Transverse colon (tissue), 4 donors: Measurements from ENCODE around the gene MGMT. TPM values are rescaled to one million over a fixed set of nuclear protein-coding genes. Genes with fewer than 3 reads are reported as not detected.

Experiments used
- DNase-seq: peaks from one replicate; pipeline ENCODE4 v3.0.0-alpha.2; 2019
- H3K27ac ChIP-seq, 4 donors: fragments of 200-600 bp; sonication (generic); 2 replicates each; pipeline ENCODE4 v1.5.1; 2016 to 2018; ENCODE audit warnings: inconsistent platforms in 4 of 4
- H3K27me3 ChIP-seq: fragments of 200-600 bp; sonication (generic); 2 replicates; pipeline ENCODE4 v1.5.1; 2017; ENCODE audit warnings: inconsistent platforms
- H3K36me3 ChIP-seq, 4 donors: fragments of 200-600 bp; sonication (generic); 2 replicates each; pipeline ENCODE4 v1.5.1; 2017 to 2019; ENCODE audit warnings: inconsistent platforms in 4 of 4
- H3K4me1 ChIP-seq, 4 donors: fragments of 200-600 bp; sonication (generic); 2 replicates each; pipeline ENCODE4 v1.5.1; 2017 to 2020; ENCODE audit warnings: inconsistent platforms in 4 of 4
- H3K4me3 ChIP-seq, 4 donors: fragments of 200-600 bp; sonication (generic); 1 replicate in 1 of 4; 2 replicates in 3 of 4; pipeline versions ENCODE4 v1.5.1 to v1.6.1; 2017 to 2019; ENCODE audit warnings: inconsistent platforms in 4 of 4
- H3K9me3 ChIP-seq, 2 donors: fragments of 200-600 bp; sonication (generic); 2 replicates each; pipeline ENCODE4 v1.5.1; 2017 to 2019; ENCODE audit warnings: inconsistent platforms in 2 of 2
- EP300 ChIP-seq: sonication (generic); formaldehyde crosslinking; IDR thresholded peaks from one replicate; pipeline ENCODE4 v1.6.1; 2017; ENCODE audit warnings: antibody characterized with exemption, low read depth
- POLR2A ChIP-seq: fragments of 450-650 bp; IDR thresholded peaks from one replicate; pipeline ENCODE4 v1.6.1; 2016; ENCODE audit warnings: antibody characterized with exemption, mild to moderate bottlenecking, moderate library complexity
- POLR2AphosphoS5 ChIP-seq, 3 donors: sonication (generic); formaldehyde crosslinking; IDR thresholded peaks; one replicate each; pipeline ENCODE4 v1.6.1; 2016; ENCODE audit warnings: antibody characterized with exemption in 3 of 3
- WGBS, 2 donors: methylation state at CpG; one replicate each; pipeline ENCODE4 v1.1.5; 2018; ENCODE audit warnings: low coverage in 1 of 2; 5-methylcytosine and 5-hydroxymethylcytosine counted together
- in situ Hi-C, 4 donors: fragments of 200-750 bp; cut with MboI; loops; one replicate each; pipeline versions ENCODE4 v1.15.0 to v1.15.1; 2017; ENCODE audit warnings: low sequenced_read_pairs in 3 of 4, low pct_ligation_motif_present in 1 of 4, low pct_unique_long_range_greater_than_20kb in 1 of 4
- intact Hi-C: fragments of 100-400 bp; cut with DNase I; formaldehyde crosslinking; loops from one replicate; pipeline ENCODE4 v1.15.1; 2023; ENCODE audit warnings: low total_unique reads
- total RNA-seq, 4 donors: library from RNA; depleted of rRNA; stranded (reverse); fragments of >200 nt; gene quantifications; one replicate each; pipeline ENCODE4 v1.1.0, GENCODE V29; 2016
- TF ChIP-seq, protein P1 (sequence below), 5 experiments: fragments of 200-600 bp in 3 of 5; fragments of 450-650 bp in 2 of 5; sonication (generic) in 3 of 5; IDR thresholded peaks; 1 replicate in 2 of 5; 2 replicates in 3 of 5; pipeline ENCODE4 v1.5.1; 2016 to 2017; ENCODE audit warnings: antibody characterized with exemption in 5 of 5, inconsistent platforms in 3 of 5, mild to moderate bottlenecking in 2 of 5, moderate library complexity in 1 of 5

Gene MGMT
- total RNA-seq, 4 donors from 2014 or later: 6.6 to 28.9 (median 14.0) TPM

DNA sequence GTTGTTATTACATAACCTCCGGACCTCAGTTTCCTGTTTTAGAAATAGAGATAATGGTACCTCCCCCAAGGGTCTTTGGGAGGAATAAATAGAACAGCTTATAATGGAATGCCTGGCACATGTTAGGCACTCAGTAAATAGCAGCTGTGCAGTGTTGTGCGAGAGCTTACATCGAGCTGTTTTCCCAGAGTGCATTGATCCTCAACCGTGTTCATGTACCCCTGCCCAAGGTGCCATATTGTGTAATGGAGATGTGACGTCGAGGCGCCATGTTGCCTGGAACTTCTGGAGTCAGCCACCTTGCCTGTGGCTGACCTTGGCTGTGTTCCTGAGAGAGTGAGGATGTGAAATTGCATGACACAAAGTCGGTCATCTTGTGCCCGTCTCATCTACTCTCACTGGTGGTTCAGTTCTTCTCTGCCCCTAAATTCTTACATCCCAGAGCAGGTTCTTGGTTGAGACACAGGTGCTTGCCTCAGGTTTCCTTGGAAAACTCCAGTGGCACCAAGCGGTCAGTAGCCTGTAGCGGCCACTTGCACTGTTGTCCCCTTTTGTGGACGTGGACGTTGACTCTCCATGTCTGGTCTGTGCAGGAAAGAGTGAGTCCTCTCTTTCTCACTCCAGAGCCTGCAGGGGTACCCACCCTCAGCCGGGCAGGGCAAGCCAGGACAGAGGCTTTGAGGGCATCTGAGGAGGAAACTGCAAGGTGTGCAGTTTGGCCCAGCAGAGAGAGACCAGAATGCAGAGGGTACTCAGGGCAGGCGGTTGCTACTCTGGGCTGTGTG lies 230.6 kb downstream of the MGMT start:
- H3K27ac ChIP-seq: no peak overlapping the region
- DNase-seq: no peak
- H3K27me3 ChIP-seq: no peaks in the 10 kb centered on the region
- WGBS, 2 donors: 87 to 93% methylated on average over 7 to 15 of the region's 15 CpGs
- no peak overlapping the region for H3K4me3 ChIP-seq
- TF ChIP-seq, protein P1, sequence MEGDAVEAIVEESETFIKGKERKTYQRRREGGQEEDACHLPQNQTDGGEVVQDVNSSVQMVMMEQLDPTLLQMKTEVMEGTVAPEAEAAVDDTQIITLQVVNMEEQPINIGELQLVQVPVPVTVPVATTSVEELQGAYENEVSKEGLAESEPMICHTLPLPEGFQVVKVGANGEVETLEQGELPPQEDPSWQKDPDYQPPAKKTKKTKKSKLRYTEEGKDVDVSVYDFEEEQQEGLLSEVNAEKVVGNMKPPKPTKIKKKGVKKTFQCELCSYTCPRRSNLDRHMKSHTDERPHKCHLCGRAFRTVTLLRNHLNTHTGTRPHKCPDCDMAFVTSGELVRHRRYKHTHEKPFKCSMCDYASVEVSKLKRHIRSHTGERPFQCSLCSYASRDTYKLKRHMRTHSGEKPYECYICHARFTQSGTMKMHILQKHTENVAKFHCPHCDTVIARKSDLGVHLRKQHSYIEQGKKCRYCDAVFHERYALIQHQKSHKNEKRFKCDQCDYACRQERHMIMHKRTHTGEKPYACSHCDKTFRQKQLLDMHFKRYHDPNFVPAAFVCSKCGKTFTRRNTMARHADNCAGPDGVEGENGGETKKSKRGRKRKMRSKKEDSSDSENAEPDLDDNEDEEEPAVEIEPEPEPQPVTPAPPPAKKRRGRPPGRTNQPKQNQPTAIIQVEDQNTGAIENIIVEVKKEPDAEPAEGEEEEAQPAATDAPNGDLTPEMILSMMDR (IDR thresholded peaks at IDR 0.05): no peak
- TF ChIP-seq POLR2AphosphoS5 (IDR thresholded peaks at IDR 0.05) (no peak), EP300 (no peak), POLR2A (no peak)
- in situ Hi-C loops: no loop called here
- H3K9me3 ChIP-seq: no peaks in the 10 kb centered on the region
- H3K36me3 ChIP-seq: no peaks in the 10 kb centered on the region
- intact Hi-C loops: no loop called here
- H3K4me1 ChIP-seq: peaks cover 0 to 3% (median 0%) of the 10 kb centered on the region in 4 donors

DNA sequence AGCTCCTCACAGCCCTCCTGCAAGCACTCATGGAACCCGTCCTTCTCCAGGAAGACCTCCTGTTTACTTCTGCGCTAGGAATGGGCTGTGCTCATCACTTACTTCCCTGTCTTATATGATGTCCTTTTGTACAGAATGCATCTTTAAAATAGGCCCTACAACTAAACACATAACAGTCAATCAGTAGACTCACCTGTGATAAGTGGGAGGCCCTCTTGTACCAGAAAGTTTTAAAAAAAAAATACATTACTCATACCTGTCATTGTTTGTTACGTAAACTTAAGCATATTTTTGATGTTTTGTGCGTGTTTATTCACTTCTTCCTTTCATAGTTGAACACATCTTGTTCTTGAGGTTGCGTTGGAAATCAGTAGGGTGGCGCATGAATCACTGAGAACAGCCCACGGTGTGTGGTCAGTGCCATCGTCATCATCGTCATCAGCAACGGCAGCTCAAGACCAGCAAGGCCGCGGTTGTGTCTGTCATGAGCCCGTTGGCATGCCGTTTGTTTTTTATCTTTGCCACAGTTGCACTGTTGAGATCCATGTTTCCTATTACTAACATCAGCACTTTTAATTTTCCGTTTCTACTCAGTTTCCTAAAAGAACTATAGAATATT lies 232.8 kb downstream of the MGMT start:
- no peak overlapping the region for H3K4me3 ChIP-seq
- TF ChIP-seq EP300: no peak
- no peak for TF ChIP-seq POLR2A
- TF ChIP-seq POLR2AphosphoS5 (IDR thresholded peaks at IDR 0.05): no peak
- TF ChIP-seq, protein P1 (IDR thresholded peaks at IDR 0.05): no peak
- 84 to 91% methylated on average over 15 of the region's 15 CpGs for WGBS, 2 donors
- DNase-seq: no peak
- no peaks in the 10 kb centered on the region for H3K9me3 ChIP-seq
- intact Hi-C loops (no loop called here), in situ Hi-C loops (no loop called here)
- no peaks in the 10 kb centered on the region for H3K27me3 ChIP-seq
- H3K4me1 ChIP-seq: no peaks in the 10 kb centered on the region
- H3K36me3 ChIP-seq: no peaks in the 10 kb centered on the region
- no peak overlapping the region for H3K27ac ChIP-seq

DNA sequence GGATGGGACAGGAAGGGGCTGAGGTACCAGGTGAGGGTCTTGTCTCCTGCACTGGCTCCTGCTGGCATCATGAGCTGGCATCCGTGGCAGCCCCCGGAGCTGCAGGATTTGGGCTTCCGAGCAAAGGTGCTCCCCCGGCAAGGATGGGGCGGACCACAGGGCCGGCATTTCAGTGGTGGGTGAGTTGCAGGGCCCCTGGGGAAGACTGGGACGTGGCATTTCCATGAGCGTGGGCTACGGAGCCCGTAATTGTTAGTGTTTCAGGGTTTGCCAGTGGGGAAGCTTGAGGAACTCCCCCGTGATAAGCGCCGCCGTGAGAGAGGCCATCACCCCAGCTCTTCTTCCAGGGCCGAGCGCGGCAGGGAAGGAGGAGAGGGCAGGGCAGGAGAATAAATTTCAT lies 235.6 kb downstream of the MGMT start:
- in situ Hi-C loops: no loop called here
- H3K4me3 ChIP-seq: no peak overlapping the region
- 95 to 100% methylated on average over 3 to 17 of the region's 17 CpGs for WGBS, 2 donors
- no peak overlapping the region for H3K27ac ChIP-seq
- intact Hi-C loops: no loop called here
- no peaks in the 10 kb centered on the region for H3K9me3 ChIP-seq
- no peak for DNase-seq
- no peak for TF ChIP-seq POLR2A
- no peak for TF ChIP-seq EP300
- no peak for TF ChIP-seq POLR2AphosphoS5 (IDR thresholded peaks at IDR 0.05)
- TF ChIP-seq, protein P1 (IDR thresholded peaks at IDR 0.05): no peak
- H3K27me3 ChIP-seq: no peaks in the 10 kb centered on the region
- H3K36me3 ChIP-seq: no peaks in the 10 kb centered on the region
- H3K4me1 ChIP-seq: no peaks in the 10 kb centered on the region

DNA sequence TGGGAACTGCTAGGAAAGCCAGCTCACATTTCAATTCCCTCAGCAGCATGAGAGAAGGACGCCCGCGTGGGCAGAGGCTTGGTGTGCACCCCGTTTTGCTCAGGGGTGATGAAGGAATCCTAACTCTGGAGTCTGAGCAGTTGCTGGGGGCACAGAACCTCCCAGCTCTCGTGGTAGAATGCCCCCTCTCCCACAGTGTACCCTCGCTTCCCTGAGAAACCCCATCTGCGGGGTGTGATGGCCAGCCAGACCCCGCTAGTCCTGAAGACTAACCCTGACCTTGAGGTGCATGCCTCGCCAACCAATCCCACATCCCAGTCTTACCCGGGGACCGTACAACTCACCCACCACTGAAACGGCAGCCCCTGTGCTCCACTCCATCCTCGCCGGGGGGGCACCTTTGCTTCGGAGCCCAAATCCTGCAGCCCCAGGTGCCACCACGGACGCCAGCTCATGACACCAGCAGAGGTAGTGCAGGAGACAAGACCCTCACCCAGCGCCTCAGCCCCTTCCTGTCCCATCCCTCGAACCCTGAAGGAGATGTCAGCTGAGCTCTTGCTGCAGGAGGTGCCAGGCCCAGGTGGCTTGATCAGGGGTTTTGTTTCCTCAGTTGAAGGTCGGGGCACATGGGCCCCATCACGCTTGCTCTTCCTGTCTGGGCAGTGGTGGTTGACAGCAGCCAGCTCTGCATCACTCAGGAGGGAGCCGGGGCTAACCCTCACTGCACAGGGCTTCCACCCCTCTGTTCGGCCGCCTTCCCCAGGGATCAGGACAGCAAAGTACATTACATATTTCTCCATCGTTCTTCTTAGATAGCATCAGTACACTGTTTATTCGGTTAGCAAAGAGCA lies 236.5 kb downstream of the MGMT start:
- H3K4me3 ChIP-seq: no peak overlapping the region
- no peak for TF ChIP-seq EP300
- TF ChIP-seq POLR2AphosphoS5 (IDR thresholded peaks at IDR 0.05): no peak
- TF ChIP-seq POLR2A: no peak
- TF ChIP-seq, protein P1 (IDR thresholded peaks at IDR 0.05): no peak
- WGBS, 2 donors: 86% methylated on average over 26 of the region's 26 CpGs; no CpG with 5 or more reads in 1 of the 2 donors
- no peaks in the 10 kb centered on the region for H3K9me3 ChIP-seq
- H3K36me3 ChIP-seq: no peaks in the 10 kb centered on the region
- in situ Hi-C loops: no loop called here
- no peak overlapping the region for H3K27ac ChIP-seq
- H3K4me1 ChIP-seq: no peaks in the 10 kb centered on the region
- intact Hi-C loops: no loop called here
- H3K27me3 ChIP-seq: no peaks in the 10 kb centered on the region
- DNase-seq: no peak
